B cell (primary cell): ENCODE measurements around the gene PSMD3. TPM values are rescaled to one million over a fixed set of nuclear protein-coding genes. Genes with fewer than 3 reads are reported as not detected.
A peak's percentile ranks its signal among the peaks of the same experiment; 100 is the strongest.

Experiments
- ATAC-seq: fragments of 200-7000 bp; cut with Tn5 transposase; one replicate; pipeline ENCODE4 v1.10.0; 2021; ENCODE audit warnings: low read depth, mild to moderate bottlenecking, moderate number of reproducible peaks, moderate library complexity
- CTCF ChIA-PET: fragments of 350-600 bp; sonication (Branson Sonifier 250); formaldehyde crosslinking; loops from one replicate; lab custom pipeline; 2021; ENCODE audit warnings: antibody characterized with exemption, inconsistent platforms; lab: Charles Lee
- POLR2A ChIA-PET: fragments of 350-600 bp; sonication (Branson Sonifier 250); formaldehyde crosslinking; loops from one replicate; lab custom pipeline; 2021; ENCODE audit warnings: antibody characterized with exemption; lab: Charles Lee
- DNase-seq: peaks from one replicate; pipeline ENCODE4 v3.0.0; 2013
- H2AFZ ChIP-seq: 2 replicates; pipeline ENCODE4 v1.6.1; 2012; ENCODE audit warnings: mild to moderate bottlenecking, low read depth, low read length; ENCODE audit not compliant: insufficient read depth, poor library complexity, severe bottlenecking
- H3K27ac ChIP-seq, 2 donors: 1 replicate in 1 of 2; 2 replicates in 1 of 2; pipeline ENCODE4 v1.5.1; 2012 to 2013; ENCODE audit warnings: low read length in 2 of 2, mild to moderate bottlenecking in 2 of 2, moderate library complexity in 1 of 2
- H3K27me3 ChIP-seq, 4 experiments: fragments of 200-600 bp in 1 of 4; sonication (generic) in 1 of 4; replicated peaks in 1 of 4; 1 replicate in 2 of 4; 2 replicates in 2 of 4; pipeline versions ENCODE4 v1.6.1 to v1.7.0; 2013 to 2016; ENCODE audit warnings: low read length in 3 of 4, mild to moderate bottlenecking in 2 of 4, mixed read lengths in 1 of 4, moderate library complexity in 1 of 4; ENCODE audit not compliant: insufficient read depth in 4 of 4, control insufficient read depth in 3 of 4; ENCODE audit errors: control extremely low read depth in 1 of 4
- H3K36me3 ChIP-seq, 2 experiments: replicated peaks in 1 of 2; 1 replicate in 1 of 2; 2 replicates in 1 of 2; pipeline versions ENCODE4 v1.6.1 to v1.7.1; 2013; ENCODE audit warnings: low read length in 1 of 2; ENCODE audit not compliant: insufficient read depth in 2 of 2, control insufficient read depth in 1 of 2; ENCODE audit errors: control extremely low read depth in 1 of 2, extremely low read depth in 1 of 2
- H3K4me1 ChIP-seq, 2 donors: fragments of 200-600 bp in 1 of 2; sonication (generic) in 1 of 2; 1 replicate in 1 of 2; 2 replicates in 1 of 2; pipeline versions ENCODE4 v1.5.1 to v1.6.1; 2013 to 2017; ENCODE audit warnings: low read length in 2 of 2; ENCODE audit not compliant: control insufficient read depth in 2 of 2, insufficient read depth in 2 of 2
- H3K4me2 ChIP-seq: replicated peaks from 2 replicates; pipeline ENCODE3; 2012; ENCODE audit warnings: mild to moderate bottlenecking, low read depth, low read length; ENCODE audit not compliant: poor library complexity, severe bottlenecking
- H3K4me3 ChIP-seq, 5 experiments: fragments of 200-600 bp in 1 of 5; sonication (generic) in 1 of 5; 1 replicate in 3 of 5; 2 replicates in 2 of 5; pipeline versions ENCODE4 v1.5.1 to v1.7.0; 2011 to 2016; ENCODE audit warnings: low read length in 4 of 5, mild to moderate bottlenecking in 4 of 5, low read depth in 2 of 5, control low read depth in 1 of 5, moderate library complexity in 1 of 5; ENCODE audit not compliant: insufficient read depth in 1 of 5; ENCODE audit errors: control extremely low read depth in 1 of 5, extremely low read depth in 1 of 5
- H3K79me2 ChIP-seq: fragments of 200-600 bp; sonication (generic); one replicate; pipeline ENCODE4 v1.6.0; 2016; ENCODE audit warnings: low read length; ENCODE audit not compliant: control insufficient read depth, insufficient read depth
- H3K9ac ChIP-seq: fragments of 200-600 bp; sonication (generic); 2 replicates; pipeline ENCODE4 v1.6.1; 2017; ENCODE audit warnings: mild to moderate bottlenecking, low read length, moderate library complexity
- H3K9me3 ChIP-seq, 3 donors: one replicate each; pipeline versions ENCODE4 v1.6.1 to v1.7.1; 2013; ENCODE audit warnings: low read length in 2 of 3; ENCODE audit not compliant: control insufficient read depth in 2 of 3, insufficient read depth in 1 of 3; ENCODE audit errors: control extremely low read depth in 1 of 3
- H4K20me1 ChIP-seq: 2 replicates; pipeline ENCODE4 v1.6.0; 2012; ENCODE audit warnings: mild to moderate bottlenecking, low read length; ENCODE audit not compliant: insufficient read depth, control insufficient read depth, poor library complexity, severe bottlenecking
- H3K27ac Mint-ChIP-seq: one replicate; pipeline ENCODE4 v1.8.0; 2021; ENCODE audit warnings: mixed read lengths
- H3K27me3 Mint-ChIP-seq: one replicate; pipeline ENCODE4 v1.8.0; 2021; ENCODE audit warnings: mixed read lengths
- H3K4me1 Mint-ChIP-seq: one replicate; pipeline ENCODE4 v1.8.0; 2021; ENCODE audit warnings: mixed read lengths
- H3K4me3 Mint-ChIP-seq: one replicate; pipeline ENCODE4 v1.8.0; 2021; ENCODE audit warnings: mixed read lengths
- H3K9me3 Mint-ChIP-seq: one replicate; pipeline ENCODE4 v1.8.0; 2022; ENCODE audit warnings: mixed read lengths; ENCODE audit not compliant: insufficient read depth
- CTCF ChIP-seq: fragments of 200-600 bp; IDR thresholded peaks from one replicate; pipeline ENCODE4 v1.8.0; 2022; ENCODE audit warnings: antibody characterized with exemption, mild to moderate bottlenecking
- EZH2 ChIP-seq: IDR thresholded peaks from 2 replicates; pipeline ENCODE4 v1.6.1; 2012; ENCODE audit warnings: borderline replicate concordance, low read depth, mild to moderate bottlenecking, moderate library complexity, low read length; ENCODE audit not compliant: insufficient read depth, poor library complexity, severe bottlenecking
- WGBS: methylation state at CpG from one replicate; pipeline ENCODE4 v1.1.5; 2013; ENCODE audit warnings: missing lambda C conversion rate; ENCODE audit not compliant: insufficient coverage; 5-methylcytosine and 5-hydroxymethylcytosine counted together
- intact Hi-C: fragments of 100-400 bp; cut with micrococcal nuclease; formaldehyde crosslinking; loops from one replicate; pipeline ENCODE4 v1.10.0; 2022
- polyA minus RNA-seq: library from RNA; depleted of rRNA, polyadenylated mRNA; stranded (reverse); fragments of >200 nt; gene quantifications from 2 replicates; pipeline ENCODE4 v1.2.3, GENCODE V29; 2012
- polyA plus RNA-seq: library from polyadenylated mRNA; depleted of rRNA; stranded (reverse); fragments of >200 nt; gene quantifications from 2 replicates; pipeline ENCODE4 v1.2.3, GENCODE V29; 2012
- total RNA-seq, 2 donors: library from RNA; stranded (reverse); fragments of 120-200 nt in 1 of 2; gene quantifications; 1 replicate in 1 of 2; 2 replicates in 1 of 2; pipeline versions ENCODE4 v1.2.3 to v1.2.4, GENCODE V29; 2013 to 2022

Gene PSMD3
- total RNA-seq (69.4 and 76.6 TPM in 2 replicates), polyA plus RNA-seq (63.1 and 72.6 TPM in 2 replicates), polyA minus RNA-seq (64.0 and 73.6 TPM in 2 replicates)
- 50.3 TPM for total RNA-seq (2013)

- peak within 1 kb of the TSS; percentile 96 for H3K4me3 Mint-ChIP-seq
- peak; percentile 92 for ATAC-seq
Observed at GRCh38 chr17:39980351-39981206, at the start of gene PSMD3. Gene PSMD3 (plus strand): TSS chr17:39980807. CDS start chr17:39980971, 164 bp downstream.

More at GRCh38 chr17:39980351-39981206, at the start of gene PSMD3:
- H4K20me1 ChIP-seq: peaks cover 17% of the 10 kb centered on the region
- peak within 1 kb of the TSS; percentile 92 to 97 for H3K27ac ChIP-seq
- H3K27me3 ChIP-seq: no peaks in the 10 kb centered on the region
- Mint-ChIP-seq H3K4me1 (peaks cover 38% of the 10 kb centered on the region), H3K27me3 (no peaks in the 10 kb centered on the region), H3K9me3 (no peaks in the 10 kb centered on the region), H3K27ac (peak within 1 kb of the TSS; percentile 95)
- peak within 1 kb of the TSS; percentile 91 for H2AFZ ChIP-seq
- intact Hi-C loops: loop anchor here (1.0 to 10.0 kb wide), 13 partner anchors 21 to 576 kb away; partner anchors contain the start of genes CDK12, FBXL20, IKZF3 and LRRC3C
- under 1% methylated on average over 84 of the region's 84 CpGs for WGBS
- H3K4me2 ChIP-seq: peak within 1 kb of the TSS; percentile 95
- DNase-seq: peak; percentile 100
- TF ChIP-seq EZH2 (no peak), CTCF (peak; percentile 76)
- peaks cover 40% of the 10 kb centered on the region for H3K79me2 ChIP-seq
- H3K4me1 ChIP-seq: peaks cover 25 to 26% of the 10 kb centered on the region in 2 donors
- ChIA-PET CTCF (interaction anchor here (0.5 to 8.1 kb wide), 29 partner anchors 8 to 430 kb away, joined by 3 to 97 read pairs (median 4); partner anchors contain the start of genes LRRC3C, MED24, ORMDL3 and PGAP3), POLR2A (interaction anchor here (0.5 to 2.9 kb wide), 16 partner anchors 21 to 1713 kb away, joined by 3 to 13 read pairs (median 4); partner anchors contain the start of genes IKZF3, LRRC3C, MED1 and NR1D1)
- H3K36me3 ChIP-seq: peaks cover 0 to 16% of the 10 kb centered on the region in 2 experiments
- H3K9ac ChIP-seq: peak within 1 kb of the TSS; percentile 97
- peak within 1 kb of the TSS; percentile 76 to 93 (median 91) for H3K4me3 ChIP-seq
- H3K9me3 ChIP-seq: no peaks in the 10 kb centered on the region
